Thoracic aorta (tissue), 2 donors: ENCODE results near the gene NPIPB2. TPM values are rescaled to one million over a fixed set of nuclear protein-coding genes. Genes with fewer than 3 reads are reported as not detected.

Experiments
- ATAC-seq: fragments of 150-250 bp; one replicate; pipeline ENCODE4 v1.8.0; 2017; ENCODE audit warnings: low read depth; ENCODE audit not compliant: insufficient number of reproducible peaks, low FRiP score
- DNase-seq: peaks from one replicate; pipeline ENCODE4 v3.0.0-alpha.2; 2020; ENCODE audit warnings: low spot score
- H3K27ac ChIP-seq, 2 donors: fragments of 200-600 bp; sonication (generic); 1 replicate in 1 of 2; 2 replicates in 1 of 2; pipeline ENCODE4 v1.5.1; 2016; ENCODE audit warnings: mild to moderate bottlenecking in 2 of 2, moderate library complexity in 2 of 2
- H3K27me3 ChIP-seq: fragments of 200-600 bp; sonication (generic); replicated peaks from 2 replicates; pipeline ENCODE4 v1.6.0; 2016; ENCODE audit warnings: mild to moderate bottlenecking; ENCODE audit not compliant: insufficient read depth
- H3K36me3 ChIP-seq: fragments of 200-600 bp; sonication (generic); one replicate; pipeline ENCODE4 v1.5.1; 2016
- H3K4me1 ChIP-seq, 2 donors: fragments of 200-600 bp; sonication (generic); 1 replicate in 1 of 2; 2 replicates in 1 of 2; pipeline versions ENCODE4 v1.5.1 to v1.6.0; 2016; ENCODE audit warnings: low read depth in 2 of 2, mild to moderate bottlenecking in 1 of 2; ENCODE audit not compliant: control insufficient read depth in 1 of 2
- H3K4me3 ChIP-seq: fragments of 200-600 bp; sonication (generic); 2 replicates; pipeline ENCODE4 v1.5.1; 2016; ENCODE audit warnings: mild to moderate bottlenecking
- H3K9me3 ChIP-seq: fragments of 200-600 bp; sonication (generic); 2 replicates; pipeline ENCODE4 v1.5.1; 2016
- CTCF ChIP-seq: fragments of 200-600 bp; sonication (generic); IDR thresholded peaks from one replicate; pipeline ENCODE4 v1.5.1; 2019; ENCODE audit warnings: antibody characterized with exemption
- total RNA-seq, 2 donors: library from RNA; depleted of rRNA; stranded (reverse); fragments of >200 nt; gene quantifications; one replicate each; pipeline versions ENCODE4 v1.1.0 to v1.2.3, GENCODE V29; 2016

Gene NPIPB2
- total RNA-seq, 2 donors from 2014 or later = 9.9 to 18.5 TPM

GRCh38 chr16:11916524-11917285 is 25.1 kb downstream of the NPIPB2 start:
- Histone ChIP-seq H3K27me3 (no peaks in the 10 kb centered on the region), H3K4me3 (peak overlapping the region; percentile 91), H3K4me1 (peaks cover 20 to 32% of the 10 kb centered on the region in 2 donors), H3K27ac (peak overlapping the region; percentile 69 to 93), H3K36me3 (no peaks in the 10 kb centered on the region), H3K9me3 (no peaks in the 10 kb centered on the region)
- TF ChIP-seq CTCF = no peak
- DNase-seq (no peak), ATAC-seq (peak; percentile 59)

DNA sequence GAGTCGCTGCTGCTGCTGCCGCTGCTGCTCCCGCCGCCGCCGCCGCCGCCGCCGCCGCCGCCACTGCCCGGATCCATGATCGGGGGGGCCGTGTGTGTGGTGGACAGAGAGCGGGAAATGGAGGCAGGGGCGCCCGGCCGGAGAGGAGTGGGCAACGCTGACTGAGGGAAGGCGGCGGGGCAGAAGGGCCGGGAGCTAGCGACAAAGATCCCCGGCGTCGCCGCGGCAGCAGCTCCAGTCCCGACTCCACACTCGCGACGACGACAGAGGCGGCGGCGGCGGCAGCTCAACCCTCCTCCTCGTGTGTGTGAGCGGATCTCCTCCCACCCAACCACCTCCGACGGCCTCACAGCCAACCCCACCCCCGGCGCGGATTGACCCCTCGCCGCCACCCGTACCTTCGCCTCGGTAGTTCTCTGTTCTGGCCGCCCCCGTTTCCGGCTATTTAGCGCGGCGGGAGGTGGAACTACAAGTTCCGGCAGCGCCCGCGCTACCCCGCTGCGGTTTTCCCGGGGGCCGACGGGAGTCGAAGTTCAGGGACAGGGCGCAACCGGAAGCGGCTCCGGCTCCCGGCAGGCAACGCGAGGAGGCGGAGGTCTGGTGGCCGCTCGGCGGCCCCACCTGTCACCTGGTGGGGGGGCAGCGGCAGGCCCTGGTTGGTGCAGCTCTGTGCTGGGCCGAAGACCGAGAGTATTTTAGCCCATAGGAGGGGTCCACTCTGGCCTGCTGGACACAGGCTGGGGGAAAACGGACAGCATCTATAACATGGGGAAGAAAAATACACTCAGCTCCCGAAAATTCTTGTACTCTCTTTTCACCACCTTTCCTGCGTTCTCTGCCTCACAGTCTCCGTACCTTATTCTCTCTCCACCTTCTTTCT is 26.0 kb downstream of the NPIPB2 start, which contains the start of gene GSPT1:
Gene GSPT1 (minus strand): TSS at position 313 of the 880 bp plus-strand sequence. CDS start 236 bp downstream, at position 77.
- Histone ChIP-seq H3K9me3 (no peaks in the 10 kb centered on the region), H3K4me3 (peak within 1 kb of the TSS; percentile 91), H3K27ac (peak within 1 kb of the TSS; percentile 69 to 93), H3K27me3 (no peaks in the 10 kb centered on the region), H3K4me1 (peaks cover 26 to 39% of the 10 kb centered on the region in 2 donors), H3K36me3 (no peaks in the 10 kb centered on the region)
- ATAC-seq (peak; percentile 91), DNase-seq (peak; percentile 99)
- peak; percentile 61 for TF ChIP-seq CTCF

DNA sequence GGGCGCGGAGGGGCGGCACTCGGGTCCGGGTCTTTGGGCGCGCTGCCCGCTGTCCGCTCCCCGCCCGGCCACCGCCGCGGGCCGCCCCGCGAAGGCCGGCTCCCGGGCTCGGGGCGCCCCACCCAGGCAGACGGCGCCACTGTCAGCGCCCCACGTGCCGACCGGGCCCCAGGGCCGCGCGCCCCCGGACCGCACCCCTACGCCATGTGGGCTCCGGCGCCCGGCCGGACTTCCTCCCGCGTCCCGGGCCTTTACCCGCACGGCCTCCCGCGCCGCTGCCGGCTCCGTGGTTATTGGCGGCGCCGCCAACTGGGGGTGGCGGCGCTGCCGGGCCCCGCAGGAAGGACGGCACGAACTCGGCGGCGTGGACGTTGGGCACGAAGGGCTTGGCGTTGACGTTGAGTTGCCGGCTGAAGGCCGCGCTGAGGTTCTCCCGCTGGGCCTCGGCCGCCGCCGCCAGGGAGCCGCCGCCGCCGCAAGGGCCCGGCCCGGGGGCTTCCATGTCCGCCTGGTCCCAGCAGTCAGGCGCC is 26.7 kb downstream of the NPIPB2 start:
- Histone ChIP-seq H3K4me1 (peaks cover 32 to 46% of the 10 kb centered on the region in 2 donors), H3K36me3 (no peaks in the 10 kb centered on the region), H3K4me3 (peak overlapping the region; percentile 91), H3K27me3 (no peaks in the 10 kb centered on the region), H3K27ac (peak overlapping the region; percentile 69 to 89), H3K9me3 (no peaks in the 10 kb centered on the region)
- DNase-seq = no peak
- ATAC-seq = peak; percentile 1
- no peak for TF ChIP-seq CTCF

GRCh38 chr16:11914210-11915113 is 27.4 kb downstream of the NPIPB2 start:
- Histone ChIP-seq H3K4me1 (peaks cover 39 to 53% of the 10 kb centered on the region in 2 donors), H3K9me3 (no peaks in the 10 kb centered on the region), H3K36me3 (no peaks in the 10 kb centered on the region), H3K27ac (peak overlapping the region; percentile 69 to 89), H3K27me3 (no peaks in the 10 kb centered on the region), H3K4me3 (peak overlapping the region; percentile 91)
- ATAC-seq (no peak), DNase-seq (no peak)
- no peak for TF ChIP-seq CTCF
